PC-9 (cell line): Measurements from ENCODE around the gene LSM10. TPM values are rescaled to one million over a fixed set of nuclear protein-coding genes. Genes with fewer than 3 reads are reported as not detected.
A peak's percentile ranks its signal among the peaks of the same experiment; 100 is the strongest.

ENCODE experiments used
- BruUV-seq: library from RNA; stranded (reverse); fragments of 400-500 nt; replicated peaks from 2 replicates; lab custom pipeline; 2021; lab: Mats Ljungman, UMichigan
- CTCF ChIA-PET: fragments of 300-600 bp; sonication (Branson Sonifier 250); formaldehyde crosslinking; loops from one replicate; lab custom pipeline; 2022; ENCODE audit warnings: antibody characterized with exemption; lab: Charles Lee
- POLR2A ChIA-PET: fragments of 300-600 bp; sonication (Branson Sonifier 250); formaldehyde crosslinking; loops from one replicate; lab custom pipeline; 2022; ENCODE audit warnings: antibody characterized with exemption; ENCODE audit not compliant: unreplicated experiment; lab: Charles Lee
- DNase-seq, 2 experiments: peaks; one replicate each; pipeline versions ENCODE4 v3.0.0 to v3.0.0-alpha.2; 2015 to 2022; ENCODE audit warnings: mixed read lengths in 1 of 2
- H2AFZ ChIP-seq: fragments of 200-600 bp; sonication (generic); 2 replicates; pipeline ENCODE4 v1.8.1; 2017; ENCODE audit warnings: antibody characterized with exemption
- H3F3A ChIP-seq: fragments of 200-600 bp; sonication (generic); 2 replicates; pipeline ENCODE4 v1.8.1; 2017; ENCODE audit warnings: antibody characterized with exemption, mild to moderate bottlenecking, low read depth; ENCODE audit not compliant: insufficient read depth
- H3K27ac ChIP-seq: fragments of 200-600 bp; sonication (generic); 2 replicates; pipeline ENCODE4 v1.6.1; 2016; ENCODE audit warnings: mixed run types
- H3K27me3 ChIP-seq: fragments of 200-600 bp; sonication (generic); 2 replicates; pipeline ENCODE4 v1.6.1; 2016; ENCODE audit warnings: low read depth, mixed run types; ENCODE audit not compliant: insufficient read depth
- H3K36me3 ChIP-seq: fragments of 200-600 bp; sonication (generic); 2 replicates; pipeline ENCODE4 v1.6.1; 2016; ENCODE audit warnings: low read depth, mixed run types
- H3K4me1 ChIP-seq: fragments of 200-600 bp; sonication (generic); replicated peaks from 2 replicates; pipeline ENCODE4 v1.6.1; 2016; ENCODE audit warnings: mixed run types; ENCODE audit not compliant: insufficient read depth
- H3K4me2 ChIP-seq: fragments of 200-600 bp; sonication (generic); 2 replicates; pipeline ENCODE4 v1.6.1; 2017; ENCODE audit warnings: mixed run types
- H3K4me3 ChIP-seq: fragments of 200-600 bp; sonication (generic); 2 replicates; pipeline ENCODE4 v1.6.1; 2016; ENCODE audit warnings: mixed run types
- H3K79me2 ChIP-seq: fragments of 200-600 bp; sonication (generic); 2 replicates; pipeline ENCODE4 v1.6.1; 2017; ENCODE audit warnings: low read depth, mixed run types
- H3K9me2 ChIP-seq: fragments of 200-600 bp; sonication (generic); 2 replicates; pipeline ENCODE4 v1.8.1; 2017; ENCODE audit warnings: mild to moderate bottlenecking; ENCODE audit not compliant: insufficient read depth
- H3K9me3 ChIP-seq: fragments of 200-600 bp; sonication (generic); 2 replicates; pipeline ENCODE4 v1.8.1; 2016; ENCODE audit warnings: low read depth; ENCODE audit not compliant: insufficient read depth
- H4K20me1 ChIP-seq: fragments of 200-600 bp; sonication (generic); 2 replicates; pipeline ENCODE4 v1.8.1; 2017; ENCODE audit not compliant: insufficient read depth
- EZH2 ChIP-seq: fragments of 200-600 bp; sonication (generic); IDR thresholded peaks from 2 replicates; pipeline ENCODE4 v1.8.0; 2017; ENCODE audit warnings: antibody characterized with exemption, low read depth
- intact Hi-C: fragments of 100-400 bp; cut with micrococcal nuclease; formaldehyde crosslinking; loops from one replicate; pipeline ENCODE4 v1.10.0; 2022; ENCODE audit not compliant: unreplicated experiment
- total RNA-seq: library from RNA; stranded (reverse); gene quantifications from 2 replicates; pipeline ENCODE4 v1.2.3, GENCODE V29; 2021
- TF ChIP-seq, protein P1 (sequence below): fragments of 200-600 bp; sonication (generic); conservative IDR thresholded peaks from 2 replicates; pipeline ENCODE4 v1.6.1; 2017; ENCODE audit warnings: mixed run types, antibody characterized with exemption, mild to moderate bottlenecking, moderate library complexity

LSM10 gene
- total RNA-seq, 1 experiment from 2014 or later = 39.7 TPM

- BruUV-seq = no TSS peak
- Histone ChIP-seq H3K9me2 (no peaks in the 10 kb centered on the region), H3K4me3 (no peak overlapping the region), H3K4me2 (no peak overlapping the region), H2AFZ (no peak overlapping the region), H3K36me3 (peaks cover 20% of the 10 kb centered on the region; the same call in 1 of the 2 replicates), H3K9me3 (no peaks in the 10 kb centered on the region), H4K20me1 (peaks cover 3% of the 10 kb centered on the region), H3K27me3 (no peaks in the 10 kb centered on the region), H3F3A (peaks cover 36% of the 10 kb centered on the region), H3K27ac (peak overlapping the region; percentile 38; the same call in 1 of the 2 replicates), H3K79me2 (peaks cover 21% of the 10 kb centered on the region; the same call in 1 of the 2 replicates), H3K4me1 (peaks cover 24% of the 10 kb centered on the region)
- ChIA-PET POLR2A (no interaction called here), CTCF (interaction anchor here (0.6 kb wide), 1 partner anchor 16 kb away, joined by 3 read pairs; no protein-coding TSS in a partner anchor)
- TF ChIP-seq, protein P1, sequence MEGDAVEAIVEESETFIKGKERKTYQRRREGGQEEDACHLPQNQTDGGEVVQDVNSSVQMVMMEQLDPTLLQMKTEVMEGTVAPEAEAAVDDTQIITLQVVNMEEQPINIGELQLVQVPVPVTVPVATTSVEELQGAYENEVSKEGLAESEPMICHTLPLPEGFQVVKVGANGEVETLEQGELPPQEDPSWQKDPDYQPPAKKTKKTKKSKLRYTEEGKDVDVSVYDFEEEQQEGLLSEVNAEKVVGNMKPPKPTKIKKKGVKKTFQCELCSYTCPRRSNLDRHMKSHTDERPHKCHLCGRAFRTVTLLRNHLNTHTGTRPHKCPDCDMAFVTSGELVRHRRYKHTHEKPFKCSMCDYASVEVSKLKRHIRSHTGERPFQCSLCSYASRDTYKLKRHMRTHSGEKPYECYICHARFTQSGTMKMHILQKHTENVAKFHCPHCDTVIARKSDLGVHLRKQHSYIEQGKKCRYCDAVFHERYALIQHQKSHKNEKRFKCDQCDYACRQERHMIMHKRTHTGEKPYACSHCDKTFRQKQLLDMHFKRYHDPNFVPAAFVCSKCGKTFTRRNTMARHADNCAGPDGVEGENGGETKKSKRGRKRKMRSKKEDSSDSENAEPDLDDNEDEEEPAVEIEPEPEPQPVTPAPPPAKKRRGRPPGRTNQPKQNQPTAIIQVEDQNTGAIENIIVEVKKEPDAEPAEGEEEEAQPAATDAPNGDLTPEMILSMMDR = no peak
- TF ChIP-seq EZH2 = no peak
- DNase-seq = no peak
- intact Hi-C loops = loop anchor here (10.0 kb wide), 1 partner anchor 1335 kb away; the partner anchor contains the start of gene CDCA8
These were observed 38.3 kb downstream of the LSM10 start for GRCh38 chr1:36359383-36359782.

DNA sequence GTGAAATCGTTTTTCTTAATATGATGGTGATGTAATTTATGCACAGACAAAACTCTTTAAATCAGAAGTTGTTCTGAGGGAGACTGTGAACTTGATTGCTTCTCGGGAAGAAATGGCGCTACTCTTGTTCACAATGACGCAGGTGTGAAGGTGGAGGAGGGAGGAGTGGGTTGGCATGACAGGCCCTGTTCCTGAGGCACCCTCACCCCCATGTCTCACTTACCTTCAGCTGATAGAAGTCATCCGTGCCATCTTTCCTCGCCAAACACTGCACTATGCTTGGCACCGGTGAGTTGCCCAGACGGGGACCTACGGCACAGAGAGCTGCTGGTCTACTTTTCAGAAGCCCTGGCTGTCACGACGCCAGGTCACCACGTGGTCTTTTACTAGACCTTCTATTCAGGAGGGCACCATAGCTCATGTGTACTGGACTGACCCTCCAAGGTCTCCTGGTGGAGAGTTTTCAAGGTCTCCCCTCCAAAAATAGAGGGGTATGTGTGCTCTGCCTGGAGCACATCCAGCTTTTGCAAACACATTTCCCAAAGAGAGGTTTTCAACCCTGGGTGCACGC lies 39.1 kb downstream of the LSM10 start:
- no peak overlapping the region for H3K27ac ChIP-seq
- POLR2A ChIA-PET = no interaction called here
- H3K36me3 ChIP-seq = peaks cover 20% of the 10 kb centered on the region; the same call in 1 of the 2 replicates
- H3K79me2 ChIP-seq = peaks cover 21% of the 10 kb centered on the region; the same call in 1 of the 2 replicates
- H3K9me2 ChIP-seq = no peaks in the 10 kb centered on the region
- no peak for DNase-seq
- BruUV-seq = no TSS peak
- H3K4me2 ChIP-seq = no peak overlapping the region
- peaks cover 32% of the 10 kb centered on the region for H3K4me1 ChIP-seq
- intact Hi-C loops = loop anchor here (10.0 kb wide), 1 partner anchor 1336 kb away; the partner anchor contains the start of gene CDCA8
- H3K4me3 ChIP-seq = no peak overlapping the region
- H3K9me3 ChIP-seq = no peaks in the 10 kb centered on the region
- no peaks in the 10 kb centered on the region for H3K27me3 ChIP-seq
- CTCF ChIA-PET = no interaction called here
- TF ChIP-seq, protein P1 = no peak
- H2AFZ ChIP-seq = no peak overlapping the region
- peaks cover 3% of the 10 kb centered on the region for H4K20me1 ChIP-seq
- peaks cover 44% of the 10 kb centered on the region for H3F3A ChIP-seq

- intact Hi-C loops = loop anchor here (10.0 kb wide), 1 partner anchor 1339 kb away; the partner anchor contains the start of gene CDCA8
- no peaks in the 10 kb centered on the region for H3K9me3 ChIP-seq
- H3K36me3 ChIP-seq = peaks cover 15% of the 10 kb centered on the region
- no TSS peak for BruUV-seq
- no peaks in the 10 kb centered on the region for H3K9me2 ChIP-seq
- no peaks in the 10 kb centered on the region for H3K27me3 ChIP-seq
- peaks cover 57% of the 10 kb centered on the region for H3F3A ChIP-seq
- no peak overlapping the region for H3K4me3 ChIP-seq
- H3K27ac ChIP-seq = no peak overlapping the region
- POLR2A ChIA-PET = interaction anchor here (0.5 kb wide), 1 partner anchor 47 kb away, joined by 4 read pairs; no protein-coding TSS in a partner anchor
- DNase-seq = no peak
- H2AFZ ChIP-seq = no peak overlapping the region
- peaks cover 59% of the 10 kb centered on the region for H3K4me1 ChIP-seq
- H3K4me2 ChIP-seq = no peak overlapping the region
- H3K79me2 ChIP-seq = peaks cover 14% of the 10 kb centered on the region; the same call in 1 of the 2 replicates
- no peaks in the 10 kb centered on the region; the same call in 1 of the 2 replicates for H4K20me1 ChIP-seq
- CTCF ChIA-PET = no interaction called here
- TF ChIP-seq, protein P1 = no peak
- TF ChIP-seq EZH2 = no peak
These were observed 41.9 kb downstream of the LSM10 start for GRCh38 chr1:36355811-36356210.
